ENCODE data around the gene CYP4A11. TPM values are rescaled to one million over a fixed set of nuclear protein-coding genes. Genes with fewer than 3 reads are reported as not detected.

CYP4A11 gene
- total RNA-seq, 1 experiment from 2014 or later: not detected

DNA sequence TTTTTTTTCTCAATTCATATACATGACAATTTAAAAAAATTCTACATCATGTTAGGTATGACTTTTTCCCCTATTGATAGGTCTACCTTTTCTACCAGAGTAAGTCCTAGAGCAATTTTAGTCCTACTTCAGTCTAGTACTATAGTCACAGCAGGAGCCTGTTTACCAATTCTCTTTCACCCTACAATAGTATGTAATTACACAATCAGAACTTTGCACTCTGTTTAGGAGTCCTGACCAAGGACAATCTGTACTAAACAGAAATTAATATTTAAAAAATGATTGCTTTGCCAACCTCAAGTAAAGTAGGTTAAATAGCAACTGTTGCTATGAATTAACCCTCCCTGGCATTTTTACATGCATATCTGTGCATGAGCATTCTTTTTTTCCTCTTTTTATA is 810 bp upstream of the CYP4A11 start:
- Histone ChIP-seq H3K79me2 (ENCODE audit: insufficient read depth, low read length) (no peaks in the 10 kb centered on the region), H2BK120ac (ENCODE audit: low read depth, low read length, poor library complexity, severe bottlenecking) (no peak overlapping the region), H3K27me3 (ENCODE audit: insufficient read depth, low read length) (no peaks in the 10 kb centered on the region), H2BK15ac (ENCODE audit: low read depth, low read length) (no peak overlapping the region), H4K8ac (replicated peaks; ENCODE audit: insufficient read length, low read depth, low read length) (no peak overlapping the region), H3K23ac (ENCODE audit: insufficient read length, low read depth, low read length) (no peak overlapping the region), H3K4me1 (ENCODE audit: insufficient read depth, low read length) (peaks cover under 1% of the 10 kb centered on the region; the same call in 1 of the 2 replicates), H3K4me2 (ENCODE audit: insufficient read depth, insufficient read length, low read length) (no peak overlapping the region), H2BK20ac (ENCODE audit: low read depth, low read length, poor library complexity, severe bottlenecking) (no peak overlapping the region), H3K9me3 (ENCODE audit: control insufficient read depth, low read depth, low read length) (no peaks in the 10 kb centered on the region), H2AK5ac (ENCODE audit: insufficient read length, low read length) (no peak overlapping the region), H3K56ac (ENCODE audit: insufficient read length, low read depth, low read length) (no peak overlapping the region), H4K5ac (ENCODE audit: insufficient read length, low read depth, low read length) (no peak overlapping the region), H3K79me1 (ENCODE audit: insufficient read depth, low read depth, low read length, poor library complexity, severe bottlenecking) (no peaks in the 10 kb centered on the region), H2BK5ac (ENCODE audit: insufficient read length, low read length) (no peak overlapping the region), H3K9ac (ENCODE audit: extremely low read depth, insufficient read length, low read length) (no peak overlapping the region), H4K91ac (ENCODE audit: insufficient read length, low read depth, low read length) (no peak overlapping the region), H2BK12ac (ENCODE audit: insufficient read length, low read depth, low read length) (no peak overlapping the region), H3K4ac (ENCODE audit: low read depth, low read length) (no peak overlapping the region), H3T11ph (ENCODE audit: low read length) (no peak overlapping the region), H3K27ac (ENCODE audit: insufficient read length, low read depth, low read length) (no peak overlapping the region), H3K18ac (ENCODE audit: insufficient read length, low read depth, low read length) (no peak overlapping the region), H3K14ac (ENCODE audit: insufficient read depth, low read length) (no peak overlapping the region), H4K20me1 (ENCODE audit: control insufficient read depth, insufficient read depth, insufficient read length) (no peaks in the 10 kb centered on the region), H3K23me2 (ENCODE audit: insufficient read length, low read depth, low read length, poor library complexity, severe bottlenecking) (no peaks in the 10 kb centered on the region), H2AFZ (ENCODE audit: low read length) (no peak overlapping the region)
- no peak for DNase-seq
- TF ChIP-seq, protein P1, sequence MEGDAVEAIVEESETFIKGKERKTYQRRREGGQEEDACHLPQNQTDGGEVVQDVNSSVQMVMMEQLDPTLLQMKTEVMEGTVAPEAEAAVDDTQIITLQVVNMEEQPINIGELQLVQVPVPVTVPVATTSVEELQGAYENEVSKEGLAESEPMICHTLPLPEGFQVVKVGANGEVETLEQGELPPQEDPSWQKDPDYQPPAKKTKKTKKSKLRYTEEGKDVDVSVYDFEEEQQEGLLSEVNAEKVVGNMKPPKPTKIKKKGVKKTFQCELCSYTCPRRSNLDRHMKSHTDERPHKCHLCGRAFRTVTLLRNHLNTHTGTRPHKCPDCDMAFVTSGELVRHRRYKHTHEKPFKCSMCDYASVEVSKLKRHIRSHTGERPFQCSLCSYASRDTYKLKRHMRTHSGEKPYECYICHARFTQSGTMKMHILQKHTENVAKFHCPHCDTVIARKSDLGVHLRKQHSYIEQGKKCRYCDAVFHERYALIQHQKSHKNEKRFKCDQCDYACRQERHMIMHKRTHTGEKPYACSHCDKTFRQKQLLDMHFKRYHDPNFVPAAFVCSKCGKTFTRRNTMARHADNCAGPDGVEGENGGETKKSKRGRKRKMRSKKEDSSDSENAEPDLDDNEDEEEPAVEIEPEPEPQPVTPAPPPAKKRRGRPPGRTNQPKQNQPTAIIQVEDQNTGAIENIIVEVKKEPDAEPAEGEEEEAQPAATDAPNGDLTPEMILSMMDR (conservative IDR thresholded peaks at IDR 0.05): no peak
- Mint-ChIP-seq H3K27me3 (ENCODE audit: low read depth) (no peaks in the 10 kb centered on the region; the same call in 1 of the 2 replicates), H3K36me3 (ENCODE audit: insufficient read depth in 1 of 3, low read depth in 3 of 3) (0 out of 7 replicates have a peak, but pooled peaks cover 0 to 2% (median 0%) of the 10 kb centered on the region in 3 experiments), H3K4me1 (peaks cover 8% of the 10 kb centered on the region in 2 experiments), H3K4me3 (no peak overlapping the region), H3K9me3 (no peaks in the 10 kb centered on the region; a peak in 2 of 5 replicates), H3K27ac (no peak overlapping the region)
